22Rv1 (cell line): ENCODE results near the gene TTF2.

Experiments used
- H3K27ac ChIP-seq: fragments of 450-650 bp; 2 replicates; pipeline ENCODE4 v1.5.1; 2017
- CTCF ChIP-seq: fragments of 450-650 bp; IDR thresholded peaks from 2 replicates; pipeline ENCODE4 v1.5.1; 2017; ENCODE audit warnings: mild to moderate bottlenecking
- ZFX ChIP-seq: fragments of 450-650 bp; IDR thresholded peaks from 2 replicates; pipeline ENCODE4 v1.6.1; 2017; ENCODE audit warnings: antibody characterized with exemption, borderline replicate concordance

Gene TTF2

GRCh38 chr1:117032681-117033539 is 27.2 kb upstream of the TTF2 start:
- TF ChIP-seq CTCF (no peak), ZFX (no peak)
- H3K27ac ChIP-seq: no peak overlapping the region

GRCh38 chr1:117033772-117034171 is 26.4 kb upstream of the TTF2 start:
- no peak overlapping the region for H3K27ac ChIP-seq
- TF ChIP-seq CTCF: no peak
- TF ChIP-seq ZFX: no peak

GRCh38 chr1:117034791-117035290 is 25.3 kb upstream of the TTF2 start:
- TF ChIP-seq ZFX (no peak), CTCF (no peak)
- no peak overlapping the region for H3K27ac ChIP-seq

GRCh38 chr1:117036018-117036461 is 24.1 kb upstream of the TTF2 start:
- H3K27ac ChIP-seq: no peak overlapping the region
- TF ChIP-seq CTCF: no peak
- no peak for TF ChIP-seq ZFX

GRCh38 chr1:117037802-117038201 is 22.3 kb upstream of the TTF2 start:
- TF ChIP-seq CTCF (no peak), ZFX (no peak)
- H3K27ac ChIP-seq: no peak overlapping the region

- no peak overlapping the region for H3K27ac ChIP-seq
- no peak for TF ChIP-seq ZFX
- TF ChIP-seq CTCF: no peak
Observed at GRCh38 chr1:117038236-117038635, 21.9 kb upstream of the TTF2 start.

GRCh38 chr1:117044217-117044616 is 15.9 kb upstream of the TTF2 start:
- TF ChIP-seq CTCF: no peak
- TF ChIP-seq ZFX: no peak

More at GRCh38 chr1:117044217-117044616, 15.9 kb upstream of the TTF2 start:
- H3K27ac ChIP-seq: no peak overlapping the region
